Measurements from ENCODE around the gene LSM4. TPM values are rescaled to one million over a fixed set of nuclear protein-coding genes. Genes with fewer than 3 reads are reported as not detected.

LSM4 gene
- total RNA-seq, 1 donor from 2014 or later, result 440 TPM

- Histone ChIP-seq H3K27ac (no peak overlapping the region), H3K36me3 (peaks cover 5% of the 10 kb centered on the region), H2AFZ (replicated peaks) (no peak overlapping the region), H3K4me3 (no peak overlapping the region), H3K27me3 (no peaks in the 10 kb centered on the region), H3K9ac (no peak overlapping the region), H3K79me2 (ENCODE audit: low read depth) (peaks cover 33% of the 10 kb centered on the region), H3K4me1 (no peaks in the 10 kb centered on the region), H4K20me1 (ENCODE audit: low read depth) (peaks cover 39% of the 10 kb centered on the region), H3K4me2 (no peak overlapping the region), H3F3A (ENCODE audit: low read depth) (peaks cover 18% of the 10 kb centered on the region), H3K9me3 (ENCODE audit: low read depth) (no peaks in the 10 kb centered on the region)
- Mint-ChIP-seq H3K9me3 (no peaks in the 10 kb centered on the region), H3K4me1 (peaks cover 9% of the 10 kb centered on the region), H3K27me3 (ENCODE audit: insufficient read depth, low read depth) (no peaks in the 10 kb centered on the region), H3K36me3 (peaks cover 18% of the 10 kb centered on the region), H3K4me3 (no peak overlapping the region), H3K27ac (no peak overlapping the region)
- DNase-seq (ENCODE audit: low spot score), result no peak
- TF ChIP-seq EZH2 (IDR thresholded peaks at IDR 0.05) (no peak), CTCF (IDR thresholded peaks at IDR 0.05) (no peak), EZH2phosphoT487 (IDR thresholded peaks at IDR 0.05) (no peak)
These were observed 11.9 kb downstream of the LSM4 start for GRCh38 chr19:18310966-18311365.

- H3K4me2 ChIP-seq, result no peak overlapping the region
- H3K27me3 ChIP-seq, result no peaks in the 10 kb centered on the region
- H3K9me3 ChIP-seq (ENCODE audit: low read depth), result no peaks in the 10 kb centered on the region
- Mint-ChIP-seq H3K27ac (peak overlapping the region; percentile 50), H3K4me3 (no peak overlapping the region), H3K27me3 (ENCODE audit: insufficient read depth, low read depth) (no peaks in the 10 kb centered on the region), H3K36me3 (peaks cover 16% of the 10 kb centered on the region), H3K9me3 (no peaks in the 10 kb centered on the region), H3K4me1 (peaks cover 11% of the 10 kb centered on the region)
- no peak overlapping the region for H3K4me3 ChIP-seq
- peaks cover 23% of the 10 kb centered on the region for H3F3A ChIP-seq (ENCODE audit: low read depth)
- no peak overlapping the region for H2AFZ ChIP-seq (replicated peaks)
- peaks cover 5% of the 10 kb centered on the region for H3K4me1 ChIP-seq
- H3K79me2 ChIP-seq (ENCODE audit: low read depth), result peaks cover 29% of the 10 kb centered on the region
- H3K36me3 ChIP-seq, result peaks cover 5% of the 10 kb centered on the region
- H4K20me1 ChIP-seq (ENCODE audit: low read depth), result peaks cover 46% of the 10 kb centered on the region
- DNase-seq (ENCODE audit: low spot score), result no peak
- no peak for TF ChIP-seq CTCF (IDR thresholded peaks at IDR 0.05)
- no peak for TF ChIP-seq EZH2phosphoT487 (IDR thresholded peaks at IDR 0.05)
- TF ChIP-seq EZH2 (IDR thresholded peaks at IDR 0.05), result no peak
- no peak overlapping the region for H3K9ac ChIP-seq
- no peak overlapping the region for H3K27ac ChIP-seq
These were observed 12.6 kb downstream of the LSM4 start for GRCh38 chr19:18310118-18310909.

- peaks cover 12% of the 10 kb centered on the region for H3K4me1 ChIP-seq
- H2AFZ ChIP-seq (replicated peaks), result no peak overlapping the region
- H3K27me3 Mint-ChIP-seq (ENCODE audit: insufficient read depth, low read depth), result no peaks in the 10 kb centered on the region
- TF ChIP-seq CTCF (IDR thresholded peaks at IDR 0.05) (no peak), EZH2 (IDR thresholded peaks at IDR 0.05) (no peak), EZH2phosphoT487 (IDR thresholded peaks at IDR 0.05) (no peak)
- DNase-seq (ENCODE audit: low spot score), result no peak
- H3K27me3 ChIP-seq, result no peaks in the 10 kb centered on the region
- H3K79me2 ChIP-seq (ENCODE audit: low read depth), result peaks cover 23% of the 10 kb centered on the region
- peaks cover 17% of the 10 kb centered on the region for H3K4me1 Mint-ChIP-seq
- H3K36me3 ChIP-seq, result peaks cover 5% of the 10 kb centered on the region
- H3K27ac Mint-ChIP-seq, result no peak overlapping the region
- H3K4me2 ChIP-seq, result no peak overlapping the region
- peaks cover 15% of the 10 kb centered on the region for H3K36me3 Mint-ChIP-seq
- H3F3A ChIP-seq (ENCODE audit: low read depth), result peaks cover 30% of the 10 kb centered on the region
- H3K9me3 Mint-ChIP-seq, result no peaks in the 10 kb centered on the region
- no peak overlapping the region for H3K27ac ChIP-seq
- no peak overlapping the region for H3K4me3 Mint-ChIP-seq
- no peak overlapping the region for H3K4me3 ChIP-seq
- H4K20me1 ChIP-seq (ENCODE audit: low read depth), result peaks cover 51% of the 10 kb centered on the region
- no peak overlapping the region for H3K9ac ChIP-seq
- no peaks in the 10 kb centered on the region for H3K9me3 ChIP-seq (ENCODE audit: low read depth)
These were observed 13.3 kb downstream of the LSM4 start for GRCh38 chr19:18309525-18310064.

Data from neural progenitor cell (in vitro differentiated cells).